SK-N-SH (cell line): ENCODE data around the gene PRDX4. TPM values are rescaled to one million over a fixed set of nuclear protein-coding genes. Genes with fewer than 3 reads are reported as not detected.

Experiments
- CTCF ChIA-PET: fragments of 300-600, 350-600 bp; formaldehyde crosslinking; extraction: SDS; loops from one replicate; lab custom pipeline; 2021; lab: Yijun Ruan, JAX
- POLR2A ChIA-PET: fragments of 350-600 bp; sonication (Branson Sonifier 250); formaldehyde crosslinking; extraction: SDS; loops from one replicate; lab custom pipeline; 2020; ENCODE audit warnings: antibody characterized with exemption, inconsistent platforms; lab: Yijun Ruan, JAX
- DNase-seq: peaks from one replicate; pipeline ENCODE4 v3.0.0; 2012
- H2AFZ ChIP-seq: fragments of 200-600 bp; sonication (generic); 2 replicates; pipeline ENCODE4 v1.8.1; 2016; ENCODE audit warnings: antibody characterized with exemption, mild to moderate bottlenecking, low read depth
- H3F3A ChIP-seq: fragments of 200-600 bp; sonication (generic); replicated peaks from 2 replicates; pipeline ENCODE3; 2016; ENCODE audit warnings: antibody characterized with exemption, mild to moderate bottlenecking; ENCODE audit not compliant: insufficient read depth
- H3K27ac ChIP-seq, 2 experiments: fragments of 200-500 bp in 1 of 2; fragments of 200-600 bp in 1 of 2; sonication (Bioruptor generic) in 1 of 2; sonication (generic), shearing (Covaris generic) in 1 of 2; 2 replicates each; pipeline versions ENCODE4 v1.5.1 to v1.6.1; 2014 to 2016; ENCODE audit warnings: low read depth in 2 of 2, inconsistent platforms in 1 of 2, low read length in 1 of 2, mild to moderate bottlenecking in 1 of 2, mixed read lengths in 1 of 2
- H3K27me3 ChIP-seq: fragments of 200-600 bp; sonication (generic), shearing (Covaris generic); 2 replicates; pipeline ENCODE4 v1.6.1; 2016; ENCODE audit warnings: mixed run types; ENCODE audit not compliant: insufficient read depth
- H3K36me3 ChIP-seq, 2 experiments: fragments of 200-500 bp in 1 of 2; fragments of 200-600 bp in 1 of 2; sonication (Bioruptor generic) in 1 of 2; sonication (generic) in 1 of 2; replicated peaks in 1 of 2; 2 replicates each; pipeline versions ENCODE3 to v1.5.1; 2014 to 2016; ENCODE audit warnings: low read length in 1 of 2, mild to moderate bottlenecking in 1 of 2; ENCODE audit not compliant: insufficient read depth in 2 of 2, control insufficient read depth in 1 of 2
- H3K4me1 ChIP-seq, 2 experiments: fragments of 200-500 bp in 1 of 2; fragments of 200-600 bp in 1 of 2; sonication (Bioruptor generic) in 1 of 2; sonication (generic), shearing (Covaris generic) in 1 of 2; 2 replicates each; pipeline versions ENCODE4 v1.5.1 to v1.6.1; 2014 to 2016; ENCODE audit warnings: low read depth in 1 of 2, low read length in 1 of 2, mixed run types in 1 of 2; ENCODE audit not compliant: insufficient read depth in 2 of 2, control insufficient read depth in 1 of 2
- H3K4me2 ChIP-seq: fragments of 200-600 bp; sonication (generic), shearing (Covaris generic); 2 replicates; pipeline ENCODE4 v1.6.1; 2017; ENCODE audit warnings: mixed run types
- H3K4me3 ChIP-seq, 2 experiments: fragments of 200-500 bp in 1 of 2; fragments of 200-600 bp in 1 of 2; sonication (Bioruptor generic) in 1 of 2; sonication (generic), shearing (Covaris generic) in 1 of 2; 2 replicates each; pipeline versions ENCODE4 v1.5.1 to v1.8.1; 2014 to 2016; ENCODE audit warnings: low read depth in 2 of 2, inconsistent platforms in 1 of 2, low read length in 1 of 2, mild to moderate bottlenecking in 1 of 2, mixed read lengths in 1 of 2, moderate library complexity in 1 of 2
- H3K79me2 ChIP-seq: fragments of 200-600 bp; sonication (generic); 2 replicates; pipeline ENCODE4 v1.8.1; 2017; ENCODE audit warnings: mild to moderate bottlenecking; ENCODE audit not compliant: insufficient read depth
- H3K9ac ChIP-seq: fragments of 200-600 bp; sonication (generic); 2 replicates; pipeline ENCODE4 v1.6.1; 2017; ENCODE audit warnings: mixed run types
- H3K9me2 ChIP-seq: fragments of 200-600 bp; sonication (generic); 2 replicates; pipeline ENCODE4 v1.6.1; 2017; ENCODE audit warnings: mixed run types
- H3K9me3 ChIP-seq: fragments of 200-600 bp; sonication (generic); 2 replicates; pipeline ENCODE4 v1.6.1; 2017; ENCODE audit warnings: mixed run types, mild to moderate bottlenecking, moderate library complexity
- H4K20me1 ChIP-seq: fragments of 200-600 bp; sonication (generic); 2 replicates; pipeline ENCODE4 v1.6.1; 2017; ENCODE audit warnings: mild to moderate bottlenecking, mixed run types; ENCODE audit not compliant: insufficient read depth
- EP300 ChIP-seq, 2 experiments: IDR thresholded peaks; 2 replicates each; pipeline versions ENCODE4 v1.4.0 to v1.6.1; 2012; ENCODE audit warnings: borderline replicate concordance in 1 of 2, low read depth in 1 of 2, low read length in 1 of 2
- FOSL2 ChIP-seq: IDR thresholded peaks from 2 replicates; pipeline ENCODE4 v1.4.0; 2012; ENCODE audit warnings: low read depth, mild to moderate bottlenecking, moderate library complexity, borderline replicate concordance
- FOXM1 ChIP-seq: IDR thresholded peaks from 2 replicates; pipeline ENCODE4 v1.4.0; 2012; ENCODE audit warnings: low read depth, mild to moderate bottlenecking
- GABPA ChIP-seq: IDR thresholded peaks from 2 replicates; pipeline ENCODE4 v1.4.0; 2012; ENCODE audit warnings: low read depth, mild to moderate bottlenecking
- IRF3 ChIP-seq: fragments of 150-350 bp; IDR thresholded peaks from 2 replicates; pipeline ENCODE4 v1.6.1; 2016; ENCODE audit warnings: mild to moderate bottlenecking, low read depth, low read length
- JUND ChIP-seq: IDR thresholded peaks from 2 replicates; pipeline ENCODE4 v1.4.0; 2012
- MAX ChIP-seq: IDR thresholded peaks from 2 replicates; pipeline ENCODE4 v1.4.0; 2012; ENCODE audit warnings: low read depth
- MEF2A ChIP-seq: IDR thresholded peaks from 2 replicates; pipeline ENCODE4 v1.4.0; 2012; ENCODE audit warnings: low read depth, borderline replicate concordance
- NRF1 ChIP-seq: IDR thresholded peaks from 2 replicates; pipeline ENCODE4 v1.6.1; 2012; ENCODE audit warnings: low read depth, mild to moderate bottlenecking, low read length
- REST ChIP-seq: IDR thresholded peaks from 2 replicates; pipeline ENCODE4 v1.6.1; 2012; ENCODE audit warnings: mild to moderate bottlenecking, low read depth, low read length, moderate library complexity
- RXRA ChIP-seq: IDR thresholded peaks from 2 replicates; pipeline ENCODE4 v1.4.0; 2012; ENCODE audit warnings: low read depth, mild to moderate bottlenecking, borderline replicate concordance
- SMC3 ChIP-seq: IDR thresholded peaks from 2 replicates; pipeline ENCODE4 v1.6.1; 2012; ENCODE audit warnings: low read depth, low read length, improper control_type of control experiment
- TAF1 ChIP-seq: IDR thresholded peaks from 2 replicates; pipeline ENCODE4 v1.6.1; 2012; ENCODE audit warnings: low read depth, mild to moderate bottlenecking, low read length, moderate library complexity, borderline replicate concordance
- TCF12 ChIP-seq: IDR thresholded peaks from 2 replicates; pipeline ENCODE4 v1.4.0; 2012
- USF2 ChIP-seq: fragments of 150-350 bp; IDR thresholded peaks from 2 replicates; pipeline ENCODE4 v1.6.1; 2017; ENCODE audit warnings: antibody characterized with exemption, low read length, low read depth, borderline replicate concordance
- YY1 ChIP-seq: IDR thresholded peaks from 2 replicates; pipeline ENCODE4 v1.4.0; 2012; ENCODE audit warnings: low read depth, mild to moderate bottlenecking
- WGBS: methylation state at CpG from one replicate; pipeline ENCODE4 v1.1.6; 2017; ENCODE audit warnings: low lambda C conversion rate; 5-methylcytosine and 5-hydroxymethylcytosine counted together
- polyA plus RNA-seq, 3 experiments: library from polyadenylated mRNA; depleted of rRNA; stranded (reverse); fragments of >200 nt; gene quantifications; 2 replicates each; pipeline ENCODE4 v1.2.3, GENCODE V29; 2012

Gene PRDX4
- polyA plus RNA-seq, 1 of the 3 experiments (the other 2 are of a cell fraction): 140 TPM

- peak; percentile 11 for DNase-seq
- peaks cover 2 to 4% of the 10 kb centered on the region in 2 experiments; a peak in 3 of 4 replicates for H3K4me1 ChIP-seq
- H3K9me2 ChIP-seq: no peaks in the 10 kb centered on the region
- peak overlapping the region; percentile 63 to 70 for H3K4me3 ChIP-seq
- ChIA-PET POLR2A (no interaction called here), CTCF (interaction anchor here (2.3 kb wide), 1 partner anchor 234 kb away, joined by 10 read pairs; no protein-coding TSS in a partner anchor)
- H3K4me2 ChIP-seq: peak overlapping the region; percentile 81
- no peak for TF ChIP-seq FOSL2
- no peak for TF ChIP-seq EP300 (IDR thresholded peaks at IDR 0.05; ENCODE audit: borderline replicate concordance in 1 of 2, low read depth in 1 of 2, low read length in 1 of 2)
- TF ChIP-seq USF2: no peak
- TF ChIP-seq MEF2A: no peak
- no peak for TF ChIP-seq GABPA
- TF ChIP-seq RXRA: no peak
- no peak for TF ChIP-seq REST
- no peak for TF ChIP-seq TCF12
- TF ChIP-seq FOXM1: no peak
- no peak for TF ChIP-seq NRF1
- TF ChIP-seq SMC3: no peak
- TF ChIP-seq IRF3: no peak
- TF ChIP-seq JUND: no peak
- no peak for TF ChIP-seq TAF1
- no peak for TF ChIP-seq YY1
- no peak for TF ChIP-seq MAX
- H3K27ac ChIP-seq: peak overlapping the region in 1 of 2 experiments; percentile 54; a peak in 1 of 4 replicates
- no peaks in the 10 kb centered on the region for H3K27me3 ChIP-seq
- H3K36me3 ChIP-seq: peaks cover 15 to 16% of the 10 kb centered on the region in 2 experiments
- H3K9me3 ChIP-seq: no peaks in the 10 kb centered on the region
- WGBS: 4% methylated on average over 3 of the region's 3 CpGs
- no peaks in the 10 kb centered on the region for H4K20me1 ChIP-seq
- H2AFZ ChIP-seq: peak overlapping the region; percentile 71; the same call in 1 of the 2 replicates
- H3K9ac ChIP-seq: peak overlapping the region; percentile 78
- peaks cover 29% of the 10 kb centered on the region for H3K79me2 ChIP-seq
- H3F3A ChIP-seq: no peaks in the 10 kb centered on the region
These were observed 1.0 kb downstream of the PRDX4 start for GRCh38 chrX:23668335-23668734.
